ENCODE results near the gene RECQL5. TPM values are rescaled to one million over a fixed set of nuclear protein-coding genes. Genes with fewer than 3 reads are reported as not detected.
A peak's percentile ranks its signal among the peaks of the same experiment; 100 is the strongest.

RECQL5 gene
- total RNA-seq, 1 experiment from 2014 or later: 40.0 TPM

DNA sequence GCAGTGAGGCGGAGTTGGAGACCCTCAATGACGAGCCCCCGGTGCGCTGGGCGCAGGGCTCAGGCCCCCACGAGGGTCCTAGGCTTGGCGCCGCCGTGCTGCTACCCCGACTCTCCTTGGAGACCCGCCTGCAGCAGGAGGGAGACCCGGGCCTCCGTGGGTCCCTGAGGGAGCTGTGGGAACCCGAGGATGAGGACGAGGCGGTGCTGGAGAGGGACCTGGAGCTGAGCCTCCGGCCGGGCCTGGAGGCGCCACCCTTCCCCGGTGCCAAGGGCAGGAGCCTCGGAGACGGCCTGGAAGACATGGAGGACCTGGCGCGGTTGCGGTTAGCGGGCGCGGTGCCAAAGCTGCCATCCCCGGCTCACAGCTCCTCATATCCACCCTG is 77.0 kb downstream of the RECQL5 start:
- Histone ChIP-seq H3K9me3 (ENCODE audit: control insufficient read depth, low read depth, low read length) (no peaks in the 10 kb centered on the region), H3K14ac (ENCODE audit: insufficient read depth, low read length) (no peak overlapping the region), H2BK120ac (ENCODE audit: low read depth, low read length, poor library complexity, severe bottlenecking) (no peak overlapping the region), H3K23me2 (ENCODE audit: insufficient read length, low read depth, low read length, poor library complexity, severe bottlenecking) (peaks cover 13% of the 10 kb centered on the region), H2BK5ac (ENCODE audit: insufficient read length, low read length) (no peak overlapping the region), H3T11ph (ENCODE audit: low read length) (no peak overlapping the region), H3K4me1 (ENCODE audit: insufficient read depth, low read length) (0 out of 2 replicates have a peak, but pooled peaks cover 3% of the 10 kb centered on the region), H4K8ac (replicated peaks; ENCODE audit: insufficient read length, low read depth, low read length) (no peak overlapping the region), H2BK12ac (ENCODE audit: insufficient read length, low read depth, low read length) (no peak overlapping the region), H3K23ac (ENCODE audit: insufficient read length, low read depth, low read length) (no peak overlapping the region), H4K5ac (ENCODE audit: insufficient read length, low read depth, low read length) (no peak overlapping the region), H3K4me2 (ENCODE audit: insufficient read depth, insufficient read length, low read length) (no peak overlapping the region), H4K91ac (ENCODE audit: insufficient read length, low read depth, low read length) (no peak overlapping the region), H3K27me3 (ENCODE audit: insufficient read depth, low read length) (no peaks in the 10 kb centered on the region), H2BK15ac (ENCODE audit: low read depth, low read length) (no peak overlapping the region), H3K56ac (ENCODE audit: insufficient read length, low read depth, low read length) (no peak overlapping the region), H3K9ac (ENCODE audit: extremely low read depth, insufficient read length, low read length) (no peak overlapping the region), H2AFZ (ENCODE audit: low read length) (no peak overlapping the region), H3K18ac (ENCODE audit: insufficient read length, low read depth, low read length) (no peak overlapping the region), H3K27ac (ENCODE audit: insufficient read length, low read depth, low read length) (no peak overlapping the region), H3K4ac (ENCODE audit: low read depth, low read length) (no peak overlapping the region), H2BK20ac (ENCODE audit: low read depth, low read length, poor library complexity, severe bottlenecking) (no peak overlapping the region), H2AK5ac (ENCODE audit: insufficient read length, low read length) (no peak overlapping the region), H3K79me2 (ENCODE audit: insufficient read depth, low read length) (no peaks in the 10 kb centered on the region), H4K20me1 (ENCODE audit: control insufficient read depth, insufficient read depth, insufficient read length) (no peaks in the 10 kb centered on the region), H3K79me1 (ENCODE audit: insufficient read depth, low read depth, low read length, poor library complexity, severe bottlenecking) (no peaks in the 10 kb centered on the region)
- WGBS (ENCODE audit: extremely low coverage, insufficient read length, low lambda C conversion rate): no CpG with 5 or more reads among the region's 29 CpGs
- peaks cover 4% of the 10 kb centered on the region for H3K27me3 Mint-ChIP-seq (ENCODE audit: low read depth)
- peak; percentile 58 for DNase-seq
- peak overlapping the region; percentile 19 to 72; a peak in 2 of 5 replicates for H3K4me3 Mint-ChIP-seq
- H3K4me1 Mint-ChIP-seq: peaks cover 4 to 5% of the 10 kb centered on the region in 2 experiments; a peak in 3 of 4 replicates
- peaks cover 0 to 3% (median 1%) of the 10 kb centered on the region in 3 experiments; a peak in 4 of 7 replicates for H3K36me3 Mint-ChIP-seq (ENCODE audit: insufficient read depth in 1 of 3, low read depth in 3 of 3)
- peaks cover 5 to 7% of the 10 kb centered on the region in 2 experiments; a peak in 4 of 5 replicates for H3K9me3 Mint-ChIP-seq
- H3K27ac Mint-ChIP-seq: no peak overlapping the region
- TF ChIP-seq, protein P1, sequence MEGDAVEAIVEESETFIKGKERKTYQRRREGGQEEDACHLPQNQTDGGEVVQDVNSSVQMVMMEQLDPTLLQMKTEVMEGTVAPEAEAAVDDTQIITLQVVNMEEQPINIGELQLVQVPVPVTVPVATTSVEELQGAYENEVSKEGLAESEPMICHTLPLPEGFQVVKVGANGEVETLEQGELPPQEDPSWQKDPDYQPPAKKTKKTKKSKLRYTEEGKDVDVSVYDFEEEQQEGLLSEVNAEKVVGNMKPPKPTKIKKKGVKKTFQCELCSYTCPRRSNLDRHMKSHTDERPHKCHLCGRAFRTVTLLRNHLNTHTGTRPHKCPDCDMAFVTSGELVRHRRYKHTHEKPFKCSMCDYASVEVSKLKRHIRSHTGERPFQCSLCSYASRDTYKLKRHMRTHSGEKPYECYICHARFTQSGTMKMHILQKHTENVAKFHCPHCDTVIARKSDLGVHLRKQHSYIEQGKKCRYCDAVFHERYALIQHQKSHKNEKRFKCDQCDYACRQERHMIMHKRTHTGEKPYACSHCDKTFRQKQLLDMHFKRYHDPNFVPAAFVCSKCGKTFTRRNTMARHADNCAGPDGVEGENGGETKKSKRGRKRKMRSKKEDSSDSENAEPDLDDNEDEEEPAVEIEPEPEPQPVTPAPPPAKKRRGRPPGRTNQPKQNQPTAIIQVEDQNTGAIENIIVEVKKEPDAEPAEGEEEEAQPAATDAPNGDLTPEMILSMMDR (conservative IDR thresholded peaks at IDR 0.05): no peak

All from H9 (cell line).